Activated naive CD8-positive, alpha-beta T cell treated with anti-CD3 and anti-CD28 coated beads, Interleukin-2, amount 50 U/mL, for 24 hours (primary cell): ENCODE results near the gene HIF1A.
A peak's percentile ranks its signal among the peaks of the same experiment; 100 is the strongest.
"Not testable (repeated sequence)": the region's sequence is repeated elsewhere in the genome, so short reads cannot be mapped to it uniquely, and the experiment has no call there.

Experiments
- ATAC-seq: fragments of 150-1000 bp; cut with Tn5 transposase; one replicate; pipeline ENCODE4 v1.10.0; 2021
- DNase-seq: peaks from one replicate; pipeline ENCODE4 v3.0.0; 2021
- H3K27ac Mint-ChIP-seq: one replicate; pipeline ENCODE4 v1.8.0; 2021; ENCODE audit warnings: mild to moderate bottlenecking, mixed read lengths
- H3K27me3 Mint-ChIP-seq: one replicate; pipeline ENCODE4 v1.8.0; 2021; ENCODE audit warnings: mixed read lengths
- H3K36me3 Mint-ChIP-seq: one replicate; pipeline ENCODE4 v1.8.0; 2021; ENCODE audit warnings: low read depth, mixed read lengths
- H3K4me1 Mint-ChIP-seq: one replicate; pipeline ENCODE4 v1.8.0; 2021; ENCODE audit warnings: mixed read lengths
- H3K4me3 Mint-ChIP-seq: one replicate; pipeline ENCODE4 v1.8.0; 2021; ENCODE audit warnings: mild to moderate bottlenecking, moderate library complexity, mixed read lengths
- H3K9me3 Mint-ChIP-seq: one replicate; pipeline ENCODE4 v1.8.0; 2021; ENCODE audit warnings: mixed read lengths

The HIF1A gene

DNA sequence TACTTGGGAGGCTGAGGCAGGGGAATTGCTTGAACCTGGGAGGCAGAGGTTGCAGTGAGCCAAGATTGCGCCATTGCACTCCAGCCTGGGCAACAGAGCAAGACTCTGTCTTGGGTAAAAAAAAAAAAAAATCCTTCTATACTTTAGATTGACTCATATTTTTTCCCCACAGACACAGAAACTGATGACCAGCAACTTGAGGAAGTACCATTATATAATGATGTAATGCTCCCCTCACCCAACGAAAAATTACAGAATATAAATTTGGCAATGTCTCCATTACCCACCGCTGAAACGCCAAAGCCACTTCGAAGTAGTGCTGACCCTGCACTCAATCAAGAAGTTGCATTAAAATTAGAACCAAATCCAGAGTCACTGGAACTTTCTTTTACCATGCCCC is 42.6 kb downstream of the HIF1A start:
- peaks cover 3% of the 10 kb centered on the region for H3K4me1 Mint-ChIP-seq
- no peaks in the 10 kb centered on the region for H3K27me3 Mint-ChIP-seq
- ATAC-seq: no peak
- H3K4me3 Mint-ChIP-seq: no peak overlapping the region
- peak overlapping the region; percentile 34 for H3K27ac Mint-ChIP-seq
- peaks cover 79% of the 10 kb centered on the region for H3K36me3 Mint-ChIP-seq
- DNase-seq: no peak
- H3K9me3 Mint-ChIP-seq: no peaks in the 10 kb centered on the region

DNA sequence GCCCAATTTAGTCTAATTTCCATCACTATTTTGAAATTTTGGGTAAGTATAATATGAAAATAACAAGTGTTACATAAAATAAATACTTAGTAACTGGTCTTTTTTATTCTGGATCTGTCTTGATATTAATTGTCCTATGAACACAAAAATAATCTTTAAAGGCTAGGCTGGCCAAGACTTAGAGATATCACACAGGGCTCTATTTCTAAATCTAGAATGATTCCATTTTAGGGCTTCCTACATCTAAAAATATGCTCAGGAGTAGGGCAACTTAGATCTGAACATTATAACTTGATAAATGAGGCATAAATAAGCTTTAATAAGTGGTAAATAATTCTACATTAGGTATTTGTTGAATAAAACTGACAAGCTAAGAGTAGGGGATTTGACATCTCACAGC is 43.8 kb downstream of the HIF1A start:
- H3K4me1 Mint-ChIP-seq: peaks cover 3% of the 10 kb centered on the region
- no peak for ATAC-seq
- peak overlapping the region; percentile 46 for H3K27ac Mint-ChIP-seq
- no peaks in the 10 kb centered on the region for H3K9me3 Mint-ChIP-seq
- DNase-seq: no peak
- H3K36me3 Mint-ChIP-seq: peaks cover 78% of the 10 kb centered on the region
- no peak overlapping the region for H3K4me3 Mint-ChIP-seq
- H3K27me3 Mint-ChIP-seq: no peaks in the 10 kb centered on the region

DNA sequence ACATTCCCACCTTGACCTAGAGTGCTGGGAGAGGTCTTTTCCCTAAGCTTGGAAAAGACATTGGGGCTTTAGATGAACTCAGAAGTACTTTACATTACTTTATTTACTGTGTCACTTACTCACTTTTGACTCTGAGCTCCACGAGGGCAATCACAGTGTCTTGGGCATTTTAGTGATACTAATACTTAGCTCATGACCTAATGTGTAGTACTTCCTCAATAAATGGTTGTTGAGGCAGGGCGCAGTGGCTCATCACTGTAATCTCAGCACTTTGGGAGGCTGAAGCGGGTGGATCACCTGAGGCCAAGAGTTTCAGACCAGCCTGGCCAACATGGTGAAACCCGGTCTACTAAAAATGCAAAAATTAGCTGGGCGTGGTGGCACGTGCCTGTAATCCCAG is 47.1 kb downstream of the HIF1A start:
- no peak for ATAC-seq
- no peak overlapping the region for H3K27ac Mint-ChIP-seq
- DNase-seq: no peak
- no peak overlapping the region for H3K4me3 Mint-ChIP-seq
- no peaks in the 10 kb centered on the region for H3K27me3 Mint-ChIP-seq
- H3K9me3 Mint-ChIP-seq: no peaks in the 10 kb centered on the region
- peaks cover 8% of the 10 kb centered on the region for H3K4me1 Mint-ChIP-seq
- H3K36me3 Mint-ChIP-seq: peaks cover 75% of the 10 kb centered on the region

DNA sequence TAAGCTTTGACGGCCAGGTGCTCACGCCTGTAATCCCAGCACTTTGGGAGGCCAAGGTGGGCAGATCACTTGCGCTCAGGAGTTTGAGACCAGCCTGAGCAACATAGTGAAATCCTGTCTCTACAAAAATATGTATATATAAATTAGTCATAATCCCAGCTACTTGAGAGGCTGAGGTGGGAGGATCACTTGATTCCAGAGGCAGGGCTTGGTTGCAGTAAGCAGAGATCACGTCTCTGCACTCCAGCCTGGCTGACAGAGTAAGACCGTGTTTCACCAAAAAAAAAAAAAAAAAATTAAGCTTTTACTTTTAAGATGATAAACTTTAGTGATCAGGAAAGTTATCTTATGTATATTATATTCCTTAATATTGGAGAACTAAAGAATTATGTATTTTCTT is 48.9 kb downstream of the HIF1A start:
- no peaks in the 10 kb centered on the region for H3K9me3 Mint-ChIP-seq
- no peaks in the 10 kb centered on the region for H3K27me3 Mint-ChIP-seq
- no peak overlapping the region for H3K27ac Mint-ChIP-seq
- ATAC-seq (no peak), DNase-seq (no peak)
- peaks cover 17% of the 10 kb centered on the region for H3K4me1 Mint-ChIP-seq
- peaks cover 72% of the 10 kb centered on the region for H3K36me3 Mint-ChIP-seq
- H3K4me3 Mint-ChIP-seq: no peak overlapping the region

DNA sequence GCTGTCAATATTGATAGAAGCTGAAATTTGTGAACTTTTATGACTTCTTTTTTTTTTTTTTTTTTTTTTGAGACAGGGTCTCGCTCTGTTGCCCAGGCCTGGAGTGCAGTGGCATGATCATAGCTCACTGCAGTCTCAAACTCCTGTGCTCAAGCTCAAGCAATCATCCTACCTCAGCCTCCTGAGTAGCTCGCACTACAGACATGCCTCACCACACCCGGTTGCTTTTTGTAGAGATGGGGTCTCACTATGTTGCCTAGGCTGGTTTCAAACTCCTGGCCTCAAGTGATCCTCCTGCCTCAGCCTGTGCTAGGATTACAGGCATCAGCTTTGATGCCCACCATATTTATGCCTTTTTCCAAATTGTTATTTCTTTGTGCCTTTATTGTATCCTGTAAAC is 51.0 kb downstream of the HIF1A start:
- not testable (repeated sequence) for H3K4me3 Mint-ChIP-seq, ATAC-seq, H3K27me3 Mint-ChIP-seq, DNase-seq, H3K27ac Mint-ChIP-seq, H3K9me3 Mint-ChIP-seq
- peaks cover 68% of the 10 kb centered on the region for H3K36me3 Mint-ChIP-seq
- H3K4me1 Mint-ChIP-seq: peaks cover 29% of the 10 kb centered on the region

DNA sequence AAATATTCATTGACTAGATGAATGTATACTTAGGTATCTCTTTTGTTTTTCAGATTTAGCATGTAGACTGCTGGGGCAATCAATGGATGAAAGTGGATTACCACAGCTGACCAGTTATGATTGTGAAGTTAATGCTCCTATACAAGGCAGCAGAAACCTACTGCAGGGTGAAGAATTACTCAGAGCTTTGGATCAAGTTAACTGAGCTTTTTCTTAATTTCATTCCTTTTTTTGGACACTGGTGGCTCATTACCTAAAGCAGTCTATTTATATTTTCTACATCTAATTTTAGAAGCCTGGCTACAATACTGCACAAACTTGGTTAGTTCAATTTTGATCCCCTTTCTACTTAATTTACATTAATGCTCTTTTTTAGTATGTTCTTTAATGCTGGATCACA is 51.6 kb downstream of the HIF1A start:
- no peak for ATAC-seq
- H3K9me3 Mint-ChIP-seq: no peaks in the 10 kb centered on the region
- peaks cover 67% of the 10 kb centered on the region for H3K36me3 Mint-ChIP-seq
- H3K4me3 Mint-ChIP-seq: peak overlapping the region; percentile 10
- H3K27ac Mint-ChIP-seq: peak overlapping the region; percentile 50
- peaks cover 33% of the 10 kb centered on the region for H3K4me1 Mint-ChIP-seq
- H3K27me3 Mint-ChIP-seq: no peaks in the 10 kb centered on the region
- DNase-seq: no peak

DNA sequence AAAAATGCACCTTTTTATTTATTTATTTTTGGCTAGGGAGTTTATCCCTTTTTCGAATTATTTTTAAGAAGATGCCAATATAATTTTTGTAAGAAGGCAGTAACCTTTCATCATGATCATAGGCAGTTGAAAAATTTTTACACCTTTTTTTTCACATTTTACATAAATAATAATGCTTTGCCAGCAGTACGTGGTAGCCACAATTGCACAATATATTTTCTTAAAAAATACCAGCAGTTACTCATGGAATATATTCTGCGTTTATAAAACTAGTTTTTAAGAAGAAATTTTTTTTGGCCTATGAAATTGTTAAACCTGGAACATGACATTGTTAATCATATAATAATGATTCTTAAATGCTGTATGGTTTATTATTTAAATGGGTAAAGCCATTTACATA is 52.0 kb downstream of the HIF1A start:
- H3K4me3 Mint-ChIP-seq: peak overlapping the region; percentile 10
- peaks cover 66% of the 10 kb centered on the region for H3K36me3 Mint-ChIP-seq
- ATAC-seq: no peak

DNA sequence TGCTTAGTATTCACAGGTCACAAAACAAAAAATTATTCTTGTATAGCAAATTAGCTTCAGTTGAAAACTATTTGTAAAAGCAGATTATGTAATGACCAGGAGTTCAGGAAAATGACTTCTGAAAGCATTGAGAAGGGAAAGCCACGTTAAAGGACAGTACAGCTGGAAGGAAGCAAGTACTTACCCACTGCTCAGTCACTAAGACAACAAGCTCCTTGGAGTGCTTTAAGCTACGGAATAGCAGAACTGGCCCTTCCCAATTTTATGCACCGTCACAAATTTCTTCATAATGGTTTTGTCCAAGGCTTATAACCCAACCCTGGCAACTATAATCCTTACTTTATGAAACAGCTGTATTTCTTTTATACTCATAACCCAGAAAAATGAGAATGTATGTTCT is 54.0 kb downstream of the HIF1A start:
- H3K9me3 Mint-ChIP-seq: no peaks in the 10 kb centered on the region
- no peak overlapping the region for H3K27ac Mint-ChIP-seq
- DNase-seq (no peak), ATAC-seq (no peak)
- peaks cover 56% of the 10 kb centered on the region for H3K36me3 Mint-ChIP-seq
- H3K27me3 Mint-ChIP-seq: no peaks in the 10 kb centered on the region
- H3K4me3 Mint-ChIP-seq: peak overlapping the region; percentile 93
- H3K4me1 Mint-ChIP-seq: peaks cover 46% of the 10 kb centered on the region

More for the DNA sequence above, 52.0 kb downstream of the HIF1A start:
- H3K4me1 Mint-ChIP-seq: peaks cover 36% of the 10 kb centered on the region
- H3K27me3 Mint-ChIP-seq: no peaks in the 10 kb centered on the region
- H3K27ac Mint-ChIP-seq: no peak overlapping the region
- no peak for DNase-seq
- no peaks in the 10 kb centered on the region for H3K9me3 Mint-ChIP-seq

DNA sequence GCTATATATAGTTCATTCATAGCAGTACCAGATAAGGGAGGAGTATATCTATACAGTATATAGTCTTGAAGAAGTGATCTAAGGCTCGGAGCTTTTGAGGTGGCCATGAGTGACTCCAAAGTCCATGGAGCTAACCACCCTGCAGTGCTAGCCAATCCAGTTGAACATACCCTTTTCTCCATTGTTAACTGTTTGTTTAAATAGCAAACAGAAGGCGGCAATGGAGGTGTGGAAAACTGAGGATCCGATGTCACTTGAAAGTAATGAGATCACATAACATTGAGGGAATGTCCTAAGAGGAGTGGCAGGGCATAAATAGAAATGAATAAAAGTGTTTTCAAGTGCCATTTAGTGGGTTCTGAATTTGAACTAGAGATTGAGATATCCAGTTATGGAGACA is 54.6 kb downstream of the HIF1A start:
- DNase-seq: no peak

DNA sequence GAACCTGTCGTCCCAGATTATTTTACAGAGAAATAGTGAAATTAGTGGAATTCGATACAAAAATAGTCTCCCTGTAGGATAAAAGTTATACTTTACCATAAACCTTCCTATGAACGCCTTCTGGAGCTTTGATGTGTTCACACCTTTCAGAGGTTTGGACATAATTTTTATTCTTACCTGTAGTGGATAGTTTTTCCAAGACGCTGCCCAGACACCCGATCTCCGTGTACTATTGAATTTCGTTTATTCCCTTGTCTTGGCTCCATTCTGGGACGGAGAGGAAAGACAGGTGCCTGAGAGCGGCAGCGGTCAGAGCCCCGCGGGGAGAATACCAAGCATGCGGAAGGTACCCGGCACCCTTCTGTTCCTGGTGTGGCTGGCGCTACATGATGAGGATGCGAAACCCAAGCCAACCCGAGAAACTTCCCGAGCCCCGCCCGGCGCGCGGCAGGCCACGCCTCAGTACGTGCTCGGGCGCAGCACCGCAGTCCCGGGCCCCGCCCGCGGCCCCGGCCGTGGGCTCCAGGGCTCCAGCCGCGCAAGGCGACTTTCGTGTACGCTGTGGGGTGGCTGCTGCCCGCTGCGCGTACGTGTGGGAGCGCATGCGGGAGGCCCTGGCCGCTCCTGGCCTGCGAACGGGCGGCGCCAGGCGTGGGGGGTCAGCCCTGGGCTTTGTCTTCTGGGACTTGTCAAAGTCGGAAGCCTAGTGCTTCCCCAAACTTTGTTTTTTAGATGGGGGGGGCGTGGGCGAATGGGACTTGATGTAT is 55.6 kb downstream of the HIF1A start:
- Mint-ChIP-seq H3K27ac (peak overlapping the region; percentile 94), H3K9me3 (no peaks in the 10 kb centered on the region), H3K27me3 (peaks cover 4% of the 10 kb centered on the region), H3K36me3 (peaks cover 43% of the 10 kb centered on the region), H3K4me1 (peaks cover 46% of the 10 kb centered on the region), H3K4me3 (peak overlapping the region; percentile 93)
- DNase-seq (peak; percentile 90), ATAC-seq (peak; percentile 95)

More for the DNA sequence above, 54.6 kb downstream of the HIF1A start:
- peak overlapping the region; percentile 94 for H3K27ac Mint-ChIP-seq
- H3K4me1 Mint-ChIP-seq: peaks cover 46% of the 10 kb centered on the region
- H3K27me3 Mint-ChIP-seq: no peaks in the 10 kb centered on the region
- H3K36me3 Mint-ChIP-seq: peaks cover 53% of the 10 kb centered on the region
- peak overlapping the region; percentile 93 for H3K4me3 Mint-ChIP-seq
- ATAC-seq: no peak
- no peaks in the 10 kb centered on the region for H3K9me3 Mint-ChIP-seq

DNA sequence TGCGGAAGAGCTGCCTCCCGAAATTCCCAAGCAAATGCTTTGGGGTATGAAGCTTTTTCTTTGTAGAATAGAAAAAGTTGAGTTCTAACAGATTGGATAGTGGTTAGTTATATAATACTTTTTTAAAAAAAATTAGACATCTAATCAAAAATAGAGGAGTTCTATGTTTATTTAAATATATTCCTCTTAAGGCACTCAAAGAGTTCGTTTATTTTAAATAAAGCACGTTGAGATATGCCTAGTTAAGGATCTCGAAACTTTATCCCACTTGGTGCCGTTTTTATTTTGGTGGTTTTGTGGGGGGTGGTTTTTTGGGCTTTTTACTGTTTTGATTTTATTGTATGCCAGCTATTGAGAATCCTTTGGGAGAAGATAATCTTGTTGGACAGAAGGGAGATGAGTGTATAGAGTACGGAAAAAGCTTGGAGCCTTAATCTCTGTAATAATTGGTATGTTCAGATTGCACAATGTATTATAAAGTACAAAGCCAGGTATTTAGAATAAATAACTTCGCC is 56.2 kb downstream of the HIF1A start:
- Mint-ChIP-seq H3K36me3 (peaks cover 37% of the 10 kb centered on the region), H3K27ac (peak overlapping the region; percentile 71)
- no peak for DNase-seq

DNA sequence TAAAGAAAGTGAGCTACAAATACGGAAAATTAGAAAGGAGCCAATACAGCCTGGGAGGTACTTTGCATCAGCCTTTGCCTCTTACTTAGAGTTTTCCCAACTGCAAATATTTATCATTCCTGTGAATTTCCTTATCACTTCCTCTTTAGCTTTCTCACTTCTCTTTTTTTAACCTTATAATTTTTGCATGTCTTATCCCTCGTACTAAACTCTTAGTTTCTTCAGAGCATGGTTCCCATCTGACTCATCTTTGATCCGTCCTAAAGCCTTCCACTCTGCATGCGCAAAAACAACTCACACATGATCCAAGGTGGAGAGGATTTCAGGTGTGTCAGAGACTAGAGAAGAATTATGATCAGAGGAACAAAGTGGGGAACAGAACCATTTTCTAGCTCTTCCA is 57.3 kb downstream of the HIF1A start:
- H3K4me1 Mint-ChIP-seq: peaks cover 38% of the 10 kb centered on the region
- peaks cover 29% of the 10 kb centered on the region for H3K36me3 Mint-ChIP-seq
- H3K27me3 Mint-ChIP-seq: peaks cover 4% of the 10 kb centered on the region
- H3K27ac Mint-ChIP-seq: peak overlapping the region; percentile 61
- H3K4me3 Mint-ChIP-seq: no peak overlapping the region
- ATAC-seq (no peak), DNase-seq (no peak)
- H3K9me3 Mint-ChIP-seq: no peaks in the 10 kb centered on the region

More for the DNA sequence above, 56.2 kb downstream of the HIF1A start:
- Mint-ChIP-seq H3K4me3 (peak overlapping the region; percentile 93), H3K27me3 (peaks cover 4% of the 10 kb centered on the region), H3K4me1 (peaks cover 45% of the 10 kb centered on the region), H3K9me3 (no peaks in the 10 kb centered on the region)
- no peak for ATAC-seq

DNA sequence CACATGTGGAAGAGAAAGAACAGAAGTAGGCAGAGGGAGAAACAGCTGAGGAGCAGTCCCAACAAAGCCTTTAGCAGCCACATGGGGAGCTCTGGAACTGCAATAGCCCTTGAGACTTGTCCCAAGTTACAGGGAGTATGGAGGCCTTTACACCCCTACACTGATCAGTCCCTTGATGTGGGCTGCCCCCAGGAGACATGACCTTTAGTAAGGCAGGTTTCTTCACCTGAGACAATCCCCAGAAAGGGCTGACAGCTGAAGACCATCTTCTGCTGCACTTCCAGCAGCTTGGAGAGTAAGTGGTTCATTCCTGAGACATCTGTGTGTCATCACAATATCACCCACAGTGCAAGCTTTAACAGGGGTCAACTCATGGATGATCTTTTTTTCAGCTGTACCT is 58.3 kb downstream of the HIF1A start:
- peaks cover 22% of the 10 kb centered on the region for H3K36me3 Mint-ChIP-seq
- H3K27ac Mint-ChIP-seq: no peak overlapping the region
- H3K4me1 Mint-ChIP-seq: peaks cover 33% of the 10 kb centered on the region
- no peaks in the 10 kb centered on the region for H3K9me3 Mint-ChIP-seq
- DNase-seq: no peak
- peaks cover 4% of the 10 kb centered on the region for H3K27me3 Mint-ChIP-seq
- ATAC-seq: no peak
- H3K4me3 Mint-ChIP-seq: no peak overlapping the region

DNA sequence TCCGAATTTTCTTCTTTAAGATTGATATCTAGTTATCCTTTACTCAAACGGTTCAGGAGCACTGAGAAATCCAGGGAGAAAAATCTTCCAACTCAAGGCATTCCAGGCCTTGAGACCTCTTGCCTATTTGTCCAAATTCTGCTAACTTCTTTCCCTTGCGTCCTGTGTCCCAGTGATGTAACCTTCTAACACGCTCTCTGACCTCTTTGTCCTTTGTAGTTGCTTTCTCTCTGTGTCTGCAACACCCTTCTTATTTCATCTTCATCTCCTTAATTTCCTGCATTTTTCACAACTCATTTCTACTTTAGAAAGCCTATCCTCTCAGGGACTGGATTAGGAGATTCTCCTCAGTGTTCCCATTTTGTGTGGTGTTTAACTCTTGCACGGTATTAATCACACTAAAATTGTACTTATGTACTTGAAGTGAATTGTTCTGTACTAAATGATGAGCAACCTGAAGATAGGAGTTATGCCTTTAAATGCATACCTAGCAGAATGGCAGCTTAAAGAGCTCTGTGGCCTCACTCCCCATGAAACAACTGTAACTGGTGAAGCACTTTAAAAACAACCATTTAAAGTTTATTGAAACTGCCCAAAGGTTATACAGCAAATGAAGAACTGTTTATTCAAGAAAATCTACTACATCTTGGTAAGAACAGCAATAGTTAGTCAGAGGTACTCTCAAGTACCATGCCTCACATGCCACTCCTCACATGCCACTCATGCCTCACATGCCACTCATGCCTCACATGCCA is 59.5 kb downstream of the HIF1A start:
- peaks cover 28% of the 10 kb centered on the region for H3K4me1 Mint-ChIP-seq
- no peak for ATAC-seq
- DNase-seq: no peak
- peaks cover 16% of the 10 kb centered on the region for H3K36me3 Mint-ChIP-seq
- H3K4me3 Mint-ChIP-seq: no peak overlapping the region
- no peak overlapping the region for H3K27ac Mint-ChIP-seq
- H3K9me3 Mint-ChIP-seq: no peaks in the 10 kb centered on the region
- H3K27me3 Mint-ChIP-seq: peaks cover 4% of the 10 kb centered on the region

DNA sequence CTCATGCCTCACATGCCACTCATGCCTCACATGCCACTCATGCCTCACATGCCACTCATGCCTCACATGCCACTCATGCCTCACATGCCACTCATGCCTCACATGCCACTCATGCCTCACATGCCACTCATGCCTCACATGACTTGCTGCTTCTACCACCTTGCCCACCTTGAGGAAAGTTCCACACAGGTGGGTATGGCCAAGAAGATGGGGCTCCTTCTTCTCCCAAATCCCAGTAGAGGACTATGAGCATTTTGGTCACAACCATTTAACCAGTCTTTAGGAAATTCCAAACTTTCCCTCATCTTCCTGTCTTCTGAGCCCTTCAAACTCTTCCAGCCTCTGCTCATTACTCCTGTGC is 60.0 kb downstream of the HIF1A start:
- not testable (repeated sequence) for H3K27me3 Mint-ChIP-seq, H3K4me3 Mint-ChIP-seq, DNase-seq, ATAC-seq, H3K9me3 Mint-ChIP-seq, H3K27ac Mint-ChIP-seq
- Mint-ChIP-seq H3K4me1 (peaks cover 23% of the 10 kb centered on the region), H3K36me3 (peaks cover 11% of the 10 kb centered on the region)
